ENCODE measurements around the gene POU4F3.

Gene POU4F3

DNA sequence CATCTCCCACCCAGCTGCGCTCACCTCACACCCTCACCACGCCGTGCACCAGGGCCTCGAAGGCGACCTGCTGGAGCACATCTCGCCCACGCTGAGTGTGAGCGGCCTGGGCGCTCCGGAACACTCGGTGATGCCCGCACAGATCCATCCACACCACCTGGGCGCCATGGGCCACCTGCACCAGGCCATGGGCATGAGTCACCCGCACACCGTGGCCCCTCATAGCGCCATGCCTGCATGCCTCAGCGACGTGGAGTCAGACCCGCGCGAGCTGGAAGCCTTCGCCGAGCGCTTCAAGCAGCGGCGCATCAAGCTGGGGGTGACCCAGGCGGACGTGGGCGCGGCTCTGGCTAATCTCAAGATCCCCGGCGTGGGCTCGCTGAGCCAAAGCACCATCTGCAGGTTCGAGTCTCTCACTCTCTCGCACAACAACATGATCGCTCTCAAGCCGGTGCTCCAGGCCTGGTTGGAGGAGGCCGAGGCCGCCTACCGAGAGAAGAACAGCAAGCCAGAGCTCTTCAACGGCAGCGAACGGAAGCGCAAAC lies 1.1 kb downstream of the POU4F3 start:
- DNase-seq (ENCODE audit: low read depth in 3 of 3, low spot score in 1 of 3), result no peak

DNA sequence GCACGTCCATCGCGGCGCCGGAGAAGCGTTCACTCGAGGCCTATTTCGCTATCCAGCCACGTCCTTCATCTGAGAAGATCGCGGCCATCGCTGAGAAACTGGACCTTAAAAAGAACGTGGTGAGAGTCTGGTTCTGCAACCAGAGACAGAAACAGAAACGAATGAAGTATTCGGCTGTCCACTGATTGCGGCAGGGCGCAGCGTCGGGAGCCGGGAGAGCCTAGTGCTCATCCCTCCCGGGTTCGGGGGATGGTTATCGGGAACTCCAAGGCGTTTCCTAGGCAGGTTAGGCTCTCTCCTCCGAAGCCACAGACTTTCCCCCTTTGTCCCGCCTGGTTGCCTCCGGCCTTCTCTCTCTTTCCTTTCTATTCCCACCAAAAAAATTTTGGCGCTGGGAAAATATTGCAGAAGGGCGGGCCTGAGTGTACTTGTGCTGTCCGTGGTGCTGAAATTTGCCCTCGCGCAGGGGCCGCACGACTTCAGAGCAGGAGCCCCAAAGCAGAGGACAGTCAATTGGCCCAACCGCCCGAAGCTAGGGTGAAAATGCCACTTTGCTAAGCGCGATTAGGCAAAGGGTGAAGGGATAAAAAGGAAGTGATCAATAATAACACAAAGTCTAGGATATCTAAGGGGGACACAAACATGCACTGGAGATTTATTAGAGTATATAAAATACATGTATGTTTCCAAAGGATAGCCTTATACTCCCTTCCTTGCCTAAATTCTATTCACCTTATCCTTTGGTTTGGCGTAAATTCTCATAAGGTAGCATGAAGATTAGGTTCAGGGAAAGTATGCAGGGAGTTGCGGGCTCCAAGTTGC lies 1.8 kb downstream of the POU4F3 start:
- DNase-seq (ENCODE audit: low read depth in 3 of 3, low spot score in 1 of 3), result no peak

DNA sequence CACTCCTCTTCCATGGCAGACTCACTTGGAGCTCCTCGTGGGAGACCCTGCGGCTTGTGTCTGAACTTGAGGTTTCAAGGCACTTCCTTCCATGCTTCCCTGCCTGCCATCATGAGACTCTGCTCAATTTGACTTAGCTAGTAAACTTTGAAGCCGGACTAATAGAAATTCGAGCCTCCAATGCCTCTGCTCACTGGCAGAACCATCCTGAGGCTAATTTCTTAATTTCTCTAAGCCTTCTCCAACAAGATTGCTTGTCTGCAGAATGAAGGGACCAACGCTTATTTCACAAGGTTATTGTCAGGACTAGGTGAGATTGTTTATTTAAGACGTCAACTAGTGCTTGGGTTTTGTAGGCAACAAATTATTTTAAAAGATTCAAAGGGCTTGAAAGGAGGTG lies 3.2 kb downstream of the POU4F3 start:
- DNase-seq (ENCODE audit: low read depth in 3 of 3, low spot score in 1 of 3), result no peak

DNA sequence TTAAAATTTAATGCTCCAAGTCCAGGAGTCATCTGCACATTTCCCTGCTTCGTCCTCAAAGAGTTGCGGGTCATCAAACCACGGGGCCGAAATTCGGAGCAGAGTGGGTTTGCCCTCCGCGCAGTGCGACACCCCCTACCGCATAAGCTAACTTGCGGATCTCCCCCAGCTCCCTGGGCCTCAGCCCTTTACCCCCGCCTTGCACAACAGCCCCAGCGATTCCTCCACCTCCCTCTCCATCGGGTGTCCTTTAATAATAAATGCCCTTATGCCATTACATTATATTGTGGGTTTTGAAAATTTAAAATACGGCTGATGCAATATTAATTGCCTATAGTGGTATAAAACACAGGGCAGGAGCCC lies 3.9 kb downstream of the POU4F3 start:
- no peak for DNase-seq (ENCODE audit: low read depth in 3 of 3, low spot score in 1 of 3)

DNA sequence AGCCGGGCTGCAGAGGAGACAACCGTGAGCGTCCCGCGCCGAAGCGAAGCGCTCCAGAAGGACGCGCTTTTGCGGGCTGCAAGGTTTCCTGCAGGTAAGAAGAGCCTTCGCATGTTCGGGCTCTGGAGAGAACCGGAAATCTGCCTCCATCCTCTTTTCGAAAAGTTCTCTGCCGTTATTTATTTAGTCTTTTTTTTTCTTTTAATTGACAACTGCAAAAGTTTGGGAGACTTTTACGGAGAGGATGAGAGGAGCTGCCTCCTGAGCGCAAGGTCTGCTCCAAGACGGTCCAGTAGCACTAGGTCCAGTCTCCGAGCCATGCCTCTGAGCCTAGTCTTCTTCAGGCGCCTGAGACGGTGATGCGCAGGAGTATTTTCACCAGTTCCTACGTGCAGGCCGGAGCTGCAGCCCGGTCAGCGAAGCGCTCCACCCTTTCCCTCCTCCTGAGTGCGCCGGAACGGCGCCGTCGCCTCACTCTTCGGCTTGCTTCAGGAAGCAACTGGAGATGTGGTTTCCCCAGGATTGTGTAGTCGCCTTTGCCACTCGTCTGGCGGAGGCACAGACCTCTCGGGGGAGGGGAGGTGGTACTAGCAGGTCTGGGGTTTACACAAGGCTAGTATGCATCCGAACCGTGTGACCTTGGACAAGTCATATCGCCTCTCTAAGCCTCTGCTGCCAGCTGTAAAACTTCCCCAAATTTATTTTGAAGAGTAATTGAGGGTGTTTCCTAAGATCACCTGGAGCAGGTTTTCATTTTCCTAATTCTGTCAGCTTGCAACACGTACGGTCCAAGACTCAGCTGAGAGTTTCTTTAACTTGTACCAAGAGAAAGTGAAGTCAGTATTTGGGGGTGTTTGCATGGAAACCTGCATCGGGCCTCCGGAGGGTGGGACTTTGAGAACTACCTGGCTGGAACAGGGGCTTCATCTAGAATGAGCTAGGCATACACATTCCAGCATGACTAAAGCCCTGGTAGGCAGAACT lies 4.5 kb downstream of the POU4F3 start:
- no peak for DNase-seq (ENCODE audit: low read depth in 3 of 3, low spot score in 1 of 3)

DNA sequence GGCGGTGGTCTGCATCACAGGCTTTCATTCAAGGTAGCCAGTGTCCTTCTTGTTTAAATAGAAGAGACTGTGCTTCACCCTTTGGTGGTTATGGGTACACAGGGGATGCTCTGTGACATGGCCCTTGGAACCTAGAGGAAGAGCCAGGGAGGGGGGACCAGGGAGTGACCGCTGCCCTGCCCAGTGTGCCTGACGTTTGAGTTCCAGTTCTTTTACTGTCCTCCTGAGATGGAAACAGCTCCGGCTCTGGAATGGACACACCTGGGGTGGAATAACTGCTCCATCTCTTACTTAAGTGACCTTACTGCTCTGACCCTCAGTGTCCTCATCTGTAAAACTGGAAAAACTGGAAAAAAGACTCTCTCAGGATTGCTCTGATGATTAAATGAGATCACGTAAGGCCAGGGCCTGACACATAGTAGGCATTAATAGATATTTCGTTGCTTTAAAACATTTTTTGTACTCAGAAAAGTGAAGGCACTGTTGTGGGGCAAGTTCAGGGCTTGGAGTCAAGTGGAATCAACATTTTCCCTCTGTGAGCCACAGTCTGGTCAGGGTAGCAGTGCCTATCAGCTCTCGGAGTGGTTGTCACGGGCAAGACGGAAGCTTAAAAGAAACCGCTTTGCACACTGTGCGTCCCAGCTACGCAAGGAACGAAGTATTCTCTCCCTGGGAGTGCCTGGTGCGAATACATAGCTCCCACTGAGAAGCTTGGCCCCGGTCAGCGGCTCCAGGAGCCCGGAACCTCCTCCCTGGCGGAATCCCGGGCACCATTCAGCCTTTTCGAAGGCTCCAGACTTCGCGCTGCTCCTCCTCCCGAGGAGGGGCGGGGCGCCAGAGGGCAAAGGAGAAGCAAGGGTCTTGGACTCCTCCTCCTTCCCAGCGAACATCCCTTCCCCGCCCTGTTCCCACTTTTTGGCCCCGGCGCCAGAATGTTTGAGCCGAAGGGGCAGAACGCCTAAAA lies 5.8 kb downstream of the POU4F3 start:
- DNase-seq (ENCODE audit: low read depth in 3 of 3, low spot score in 1 of 3), result no peak

DNA sequence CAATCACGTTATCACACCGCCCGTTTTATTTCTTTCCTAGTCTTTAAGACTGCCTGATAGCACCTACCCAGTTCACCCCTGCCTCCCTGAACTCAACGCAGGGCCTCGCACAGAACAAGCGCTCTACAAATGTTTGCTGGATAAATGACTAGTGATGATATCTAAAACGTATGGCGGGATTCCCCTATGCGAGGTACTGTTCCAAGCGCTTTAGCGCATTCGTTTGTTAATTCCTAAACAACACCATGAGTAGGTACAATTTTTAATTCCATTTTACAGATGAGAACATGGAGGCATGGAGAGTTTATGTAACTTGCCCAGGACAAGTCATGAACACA lies 6.6 kb downstream of the POU4F3 start:
- no peak for DNase-seq (ENCODE audit: low read depth in 3 of 3, low spot score in 1 of 3)

DNA sequence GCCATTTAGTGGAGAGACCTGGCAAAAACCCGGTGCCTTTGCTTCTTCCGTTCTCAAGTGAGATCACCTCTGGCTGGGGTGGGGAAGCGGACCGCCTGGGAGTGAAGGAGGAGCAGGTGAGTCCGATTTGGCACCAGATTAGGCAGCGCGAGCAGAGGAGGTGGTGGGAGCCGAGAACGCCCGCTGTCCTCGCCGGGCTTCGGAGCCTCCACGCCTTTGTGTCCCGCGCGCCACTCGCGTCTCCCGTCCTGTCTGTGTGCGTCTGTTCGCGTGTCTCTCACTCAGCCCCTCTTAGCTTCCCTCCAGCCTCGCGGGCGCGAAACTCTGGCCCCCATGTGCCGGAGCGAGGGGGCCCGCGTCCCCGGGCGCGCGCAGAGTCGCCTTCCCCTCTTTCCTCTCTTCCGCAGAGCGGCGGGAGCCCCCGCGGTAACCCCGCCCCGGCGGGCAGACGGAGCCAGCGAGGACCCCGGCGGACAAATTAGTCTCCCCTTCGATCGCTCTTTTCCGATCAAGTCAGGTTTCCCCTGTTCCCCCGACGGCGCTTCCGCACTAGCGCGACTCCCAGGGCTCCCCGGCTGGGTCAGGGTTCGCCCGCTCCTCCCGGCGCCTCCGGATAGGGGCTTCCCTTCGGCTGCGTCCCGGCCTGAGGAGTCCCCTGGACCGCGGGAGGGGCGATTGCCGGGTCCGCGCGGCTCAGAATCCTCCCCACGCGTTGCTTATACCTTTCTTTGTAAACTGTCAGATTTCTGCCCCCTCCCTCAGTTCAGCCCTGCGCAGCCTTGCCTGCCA lies 7.1 kb downstream of the POU4F3 start:
- DNase-seq (ENCODE audit: low read depth in 3 of 3, low spot score in 1 of 3), result no peak

DNA sequence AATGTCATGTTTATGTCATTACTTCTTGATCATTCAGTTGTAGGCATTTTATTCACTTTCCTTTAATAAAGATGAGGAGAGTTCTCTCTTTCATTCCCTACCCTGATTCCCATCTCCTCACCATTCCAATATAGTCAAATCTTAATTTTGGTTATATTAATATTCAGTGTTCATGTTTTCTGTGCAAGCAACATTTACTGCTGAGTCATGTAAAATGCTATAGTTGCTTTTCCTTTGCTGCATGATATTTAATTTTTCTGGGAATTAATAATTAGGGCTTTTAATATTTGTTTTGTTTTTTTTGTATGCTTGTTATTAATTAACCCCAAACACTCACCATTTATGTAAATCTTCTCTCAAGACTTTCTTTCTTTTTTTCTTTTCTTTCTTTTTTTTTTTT lies 18.5 kb downstream of the POU4F3 start:
- DNase-seq (ENCODE audit: low read depth in 3 of 3, low spot score in 1 of 3), result no peak

DNA sequence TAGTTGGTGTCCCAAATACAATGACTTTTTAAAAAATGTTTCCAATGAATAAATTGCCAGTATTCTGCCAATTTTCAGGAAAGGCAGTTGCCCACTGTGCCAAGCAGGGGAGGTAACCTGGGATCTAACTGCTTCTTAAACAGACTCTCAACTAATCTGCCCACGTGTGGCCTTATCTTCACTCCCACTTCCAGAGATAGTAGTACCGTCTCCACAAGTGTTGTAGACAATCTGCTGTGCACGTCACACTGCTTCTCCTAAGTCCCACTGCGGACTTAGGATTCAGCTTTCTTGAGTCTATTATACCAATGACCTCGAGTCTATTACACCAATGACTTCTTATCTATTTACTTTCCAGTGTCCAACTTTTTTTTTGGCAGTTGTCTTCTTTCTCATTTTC lies 21.2 kb downstream of the POU4F3 start:
- no peak for DNase-seq (ENCODE audit: low read depth in 3 of 3, low spot score in 1 of 3)

DNA sequence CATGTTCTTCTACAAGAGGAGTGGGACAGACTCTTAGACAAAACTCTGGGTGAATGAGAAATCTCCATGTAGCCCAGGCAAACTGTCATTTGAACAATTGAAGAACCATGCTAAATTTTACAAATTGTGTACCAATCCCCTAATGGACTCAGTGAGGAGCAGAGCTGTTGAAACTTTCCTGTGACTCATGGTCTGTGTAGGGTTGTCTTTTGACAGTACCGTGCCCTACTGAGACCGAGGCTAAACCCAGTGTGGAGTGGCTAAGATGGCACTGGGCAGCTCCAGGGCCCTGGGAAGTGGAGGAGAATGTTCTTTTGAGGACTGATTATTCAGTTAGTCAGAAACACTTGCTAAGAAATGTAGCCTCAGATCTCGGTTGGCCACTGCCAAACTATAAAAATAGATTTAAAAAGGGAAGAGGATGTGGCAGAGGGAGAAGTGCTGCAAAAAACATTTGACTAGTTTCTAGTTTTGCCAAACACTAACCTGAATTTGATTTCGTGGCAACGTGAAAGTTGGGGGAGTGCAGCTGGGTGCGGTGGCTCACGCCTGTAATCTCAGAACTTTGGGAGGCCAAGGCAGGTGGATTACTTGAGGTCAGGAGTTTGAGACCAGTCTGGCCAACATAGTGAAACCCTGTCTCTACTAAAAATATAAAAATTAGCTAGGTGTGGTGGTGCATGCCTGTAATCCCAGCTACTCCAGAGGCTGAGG lies 24.7 kb downstream of the POU4F3 start:
- no peak for DNase-seq (ENCODE audit: low read depth in 3 of 3, low spot score in 1 of 3)

DNA sequence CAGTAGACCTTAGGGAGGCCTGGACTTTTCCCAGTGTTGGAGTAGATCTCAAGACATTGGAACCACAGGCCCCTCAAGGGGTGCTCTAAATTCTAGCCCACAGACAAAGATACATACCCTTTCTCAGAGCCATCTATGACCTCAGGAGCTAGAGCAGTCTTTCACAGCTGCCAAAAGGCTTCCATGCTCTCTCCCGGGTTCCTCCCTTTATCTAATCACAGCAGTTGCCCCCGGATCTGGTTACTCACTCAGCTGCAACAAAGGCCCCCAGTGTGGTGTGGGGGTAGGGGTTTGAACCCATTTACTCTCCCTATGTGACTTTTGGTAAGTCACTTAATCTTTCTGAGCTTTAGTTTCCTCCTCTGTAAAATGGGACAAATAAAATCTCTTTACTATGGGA lies 27.0 kb downstream of the POU4F3 start:
- no peak for DNase-seq (ENCODE audit: low read depth in 3 of 3, low spot score in 1 of 3)

DNA sequence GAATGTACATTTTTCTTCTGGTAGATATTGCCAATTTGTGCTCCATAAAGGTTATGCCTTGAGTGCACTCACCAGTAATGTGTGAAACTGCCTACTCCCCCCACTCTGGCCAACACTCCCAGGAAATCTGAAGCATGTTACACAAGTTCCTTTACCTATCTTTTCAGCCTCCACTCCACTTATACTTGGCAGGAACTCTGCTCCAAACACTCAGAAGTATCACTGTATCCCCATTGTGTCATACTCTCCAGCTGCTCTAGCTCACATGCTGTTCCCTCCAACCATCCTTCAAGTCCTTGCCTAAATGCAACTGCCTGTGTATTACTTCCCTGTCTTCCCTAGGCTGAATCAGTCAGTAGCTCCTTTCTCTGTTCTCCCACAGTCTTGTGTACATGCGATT lies 28.3 kb downstream of the POU4F3 start:
- DNase-seq (ENCODE audit: low read depth in 3 of 3, low spot score in 1 of 3), result no peak

DNA sequence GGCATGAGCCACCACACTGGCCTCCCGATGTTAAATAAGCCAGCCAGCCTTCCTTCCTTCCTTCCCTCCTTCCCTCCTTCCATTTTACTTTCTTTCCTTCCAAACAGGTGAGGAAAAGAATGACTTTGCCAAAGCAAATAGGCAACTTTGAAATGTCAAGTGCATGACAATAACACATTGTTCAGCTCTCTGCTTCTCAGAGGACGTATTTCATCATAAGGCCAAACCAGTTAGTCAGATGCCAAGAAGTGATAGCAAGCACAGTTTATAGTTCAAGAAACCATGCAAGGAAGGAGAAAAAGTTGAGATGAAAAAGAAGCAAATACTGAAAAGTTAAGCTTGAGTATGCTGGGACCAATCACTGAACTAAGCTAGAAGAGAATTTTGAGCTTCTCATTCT lies 29.5 kb downstream of the POU4F3 start:
- no peak for DNase-seq (ENCODE audit: low read depth in 3 of 3, low spot score in 1 of 3)

DNA sequence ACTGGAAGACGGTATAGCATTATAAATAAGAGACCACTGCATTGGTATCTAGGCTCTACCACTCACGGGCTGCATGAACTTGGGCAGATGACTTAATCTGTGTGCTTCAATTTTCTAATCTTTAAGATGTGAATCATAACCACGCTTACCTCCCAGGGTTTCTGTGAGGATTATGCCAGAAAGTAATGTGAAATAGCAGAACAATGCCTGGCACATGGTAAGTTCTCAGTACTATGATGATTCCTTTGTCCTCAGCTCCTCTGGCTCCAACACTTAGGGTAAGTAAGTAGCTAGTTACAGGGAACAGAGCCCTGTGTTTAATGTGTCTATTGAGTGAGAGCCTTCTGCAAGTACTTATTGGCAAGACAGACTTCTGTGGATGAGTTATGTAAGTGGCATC lies 31.1 kb downstream of the POU4F3 start:
- no peak for DNase-seq (ENCODE audit: low read depth in 3 of 3, low spot score in 1 of 3)

DNA sequence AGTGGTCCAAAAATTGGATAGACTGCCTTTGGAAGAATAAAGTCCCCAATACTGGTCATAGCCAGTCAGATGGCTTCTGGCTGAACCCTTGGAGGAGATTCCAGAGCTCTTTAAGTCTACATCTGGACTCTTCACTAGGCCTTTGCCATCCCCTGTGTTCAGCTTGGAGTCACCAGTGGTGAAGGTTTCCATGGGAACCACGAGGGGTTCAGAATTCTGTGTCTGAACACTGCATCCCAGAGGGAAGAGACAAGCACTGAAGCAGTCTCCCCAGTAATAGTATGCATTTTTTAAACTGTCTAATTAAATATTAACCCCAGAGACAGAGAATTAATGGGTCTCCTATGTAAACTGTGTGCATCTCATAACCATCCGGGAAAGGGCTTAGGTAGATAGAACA lies 38.2 kb downstream of the POU4F3 start:
- no peak for DNase-seq (ENCODE audit: low read depth in 3 of 3, low spot score in 1 of 3)

DNA sequence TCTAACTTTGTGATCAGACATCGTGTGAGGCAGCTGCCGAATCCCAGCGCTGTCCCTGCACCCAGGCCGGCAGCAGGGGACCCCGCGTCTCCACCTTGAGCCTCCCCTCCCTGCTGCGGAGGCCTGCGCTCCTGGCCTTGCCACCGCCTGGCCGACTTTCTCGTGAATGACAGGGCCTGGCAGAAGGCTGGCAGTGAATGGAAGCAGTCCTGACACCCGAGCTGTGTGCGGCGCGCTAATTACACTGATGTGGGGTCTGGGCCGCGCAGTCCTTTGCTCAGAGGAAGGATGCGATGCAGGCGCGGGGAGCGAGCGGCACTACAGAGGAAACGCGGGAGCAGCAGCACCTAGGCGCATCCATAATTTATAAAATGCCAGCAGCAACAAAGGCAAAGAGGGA lies 40.3 kb downstream of the POU4F3 start:
- no peak for DNase-seq (ENCODE audit: low read depth in 3 of 3, low spot score in 1 of 3)

DNA sequence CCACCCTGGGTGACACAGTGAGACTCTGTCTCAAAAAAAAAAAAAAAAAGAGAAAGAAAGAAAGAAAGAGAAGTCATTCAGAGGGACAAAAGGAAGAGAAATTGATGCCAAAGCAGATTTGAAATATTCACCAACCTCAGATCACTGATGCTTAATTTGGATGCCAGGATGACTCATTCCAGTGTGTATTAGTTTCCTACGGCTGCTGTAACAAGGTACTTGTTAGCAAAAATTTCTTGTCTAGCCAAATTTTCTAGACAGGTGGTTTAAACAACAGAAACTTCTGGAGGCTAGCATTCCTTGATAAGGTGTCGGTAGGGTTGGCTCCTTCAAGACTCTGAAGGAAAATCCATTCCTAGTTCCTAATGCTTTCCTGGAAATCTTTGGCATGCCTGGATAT lies 42.1 kb downstream of the POU4F3 start:
- DNase-seq (ENCODE audit: low read depth in 3 of 3, low spot score in 1 of 3), result no peak

DNA sequence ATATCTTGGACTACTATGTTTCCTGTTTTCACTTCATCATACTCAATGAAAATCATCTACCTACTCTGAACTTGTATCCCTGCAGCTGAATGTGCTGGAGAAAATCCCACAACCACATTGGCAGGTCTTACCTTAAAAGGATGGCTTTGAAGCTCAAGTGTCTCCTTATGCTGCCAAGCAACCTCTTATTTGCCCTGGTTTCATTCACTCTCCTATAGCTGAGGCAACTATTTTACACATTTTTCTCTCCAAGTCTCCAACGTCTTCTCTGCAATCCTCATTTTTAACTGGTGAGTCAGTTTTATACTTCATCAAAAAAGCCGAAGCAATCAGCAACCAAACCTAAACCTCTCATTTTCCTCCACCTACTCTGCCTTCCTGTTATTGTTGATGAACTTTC lies 49.7 kb downstream of the POU4F3 start:
- DNase-seq (ENCODE audit: low read depth in 3 of 3, low spot score in 1 of 3), result no peak

DNA sequence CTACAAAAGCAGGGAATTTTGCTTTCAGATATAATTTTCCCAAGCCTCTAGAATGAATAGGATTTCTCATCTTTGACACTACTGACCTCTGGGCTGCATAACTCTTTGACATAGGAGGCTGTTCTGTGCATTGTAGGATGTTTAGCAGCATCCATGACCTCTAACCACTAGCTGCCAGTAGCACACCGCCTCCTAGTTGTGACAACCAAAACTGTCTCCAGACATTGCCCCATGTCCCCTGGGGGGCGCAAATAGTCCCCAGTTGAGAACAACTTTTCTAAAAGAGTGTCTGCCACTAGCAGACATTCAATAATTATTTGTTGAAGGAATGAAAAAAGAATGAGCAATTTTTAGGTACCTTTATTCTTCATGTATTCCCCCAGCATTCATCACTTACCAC lies 51.8 kb downstream of the POU4F3 start:
- no peak for DNase-seq (ENCODE audit: low read depth in 3 of 3, low spot score in 1 of 3)

All from stimulated activated CD4-positive, alpha-beta T cell treated with anti-CD3 and anti-CD28 coated beads, TNF-alpha, amount 100 ng/mL, for 1 hour (primary cell).